NCI-H2171 (cell line): ENCODE results near the gene LMNA.
"Not testable (repeated sequence)": the region's sequence is repeated elsewhere in the genome, so short reads cannot be mapped to it uniquely, and the experiment has no call there.

Experiments used
- DNase-seq: peaks from one replicate; lab custom pipeline; 2025; lab: John Stamatoyannopoulos, UW

The LMNA gene

DNA sequence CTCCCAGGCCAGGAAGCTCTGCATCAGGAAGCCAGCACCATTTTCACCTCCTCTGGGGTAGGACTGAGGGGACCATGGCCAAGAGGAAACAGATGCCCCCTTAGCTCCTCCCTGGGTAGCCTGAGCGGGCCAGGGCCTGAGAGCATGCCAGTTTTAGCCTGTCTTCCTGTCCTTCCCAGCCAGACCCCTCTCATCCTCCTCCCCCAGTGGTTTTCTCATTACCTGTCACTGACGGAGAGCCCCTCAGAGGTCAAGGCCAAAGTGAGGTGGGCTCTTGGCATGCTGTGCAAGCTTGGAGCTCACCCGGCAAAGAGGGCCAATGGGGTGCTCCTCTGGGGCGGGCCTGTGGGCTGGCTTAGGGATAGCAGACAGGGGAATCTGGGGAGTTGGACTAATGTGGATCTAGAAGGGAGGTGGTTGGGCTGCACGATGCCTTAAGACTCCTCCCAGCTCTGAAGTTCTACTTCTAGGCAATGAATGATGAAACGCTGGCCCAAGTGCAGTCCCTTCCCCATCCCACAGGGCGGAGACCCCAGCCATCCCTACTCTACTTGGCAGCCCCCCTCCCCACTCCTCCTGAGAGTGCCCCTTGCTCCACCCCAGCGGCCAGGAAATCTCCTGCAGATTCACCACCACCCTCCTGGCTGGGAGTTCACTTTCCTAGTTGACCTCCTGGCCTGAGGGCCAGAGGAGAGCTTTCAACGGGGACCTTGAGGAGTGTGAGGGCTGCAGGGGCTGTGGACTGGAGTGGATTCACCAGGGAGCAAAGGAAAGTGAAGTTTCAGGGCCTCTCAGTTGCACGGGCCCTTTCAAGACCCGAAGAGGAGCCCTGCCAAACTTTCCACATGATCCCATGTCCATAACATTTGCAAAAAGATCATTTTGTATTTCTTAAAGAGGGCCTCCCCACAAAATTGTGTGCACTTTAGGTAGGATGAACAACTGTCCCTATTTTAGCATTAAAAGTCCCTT, 9.4 kb upstream of the LMNA start:
- DNase-seq = no peak

DNA sequence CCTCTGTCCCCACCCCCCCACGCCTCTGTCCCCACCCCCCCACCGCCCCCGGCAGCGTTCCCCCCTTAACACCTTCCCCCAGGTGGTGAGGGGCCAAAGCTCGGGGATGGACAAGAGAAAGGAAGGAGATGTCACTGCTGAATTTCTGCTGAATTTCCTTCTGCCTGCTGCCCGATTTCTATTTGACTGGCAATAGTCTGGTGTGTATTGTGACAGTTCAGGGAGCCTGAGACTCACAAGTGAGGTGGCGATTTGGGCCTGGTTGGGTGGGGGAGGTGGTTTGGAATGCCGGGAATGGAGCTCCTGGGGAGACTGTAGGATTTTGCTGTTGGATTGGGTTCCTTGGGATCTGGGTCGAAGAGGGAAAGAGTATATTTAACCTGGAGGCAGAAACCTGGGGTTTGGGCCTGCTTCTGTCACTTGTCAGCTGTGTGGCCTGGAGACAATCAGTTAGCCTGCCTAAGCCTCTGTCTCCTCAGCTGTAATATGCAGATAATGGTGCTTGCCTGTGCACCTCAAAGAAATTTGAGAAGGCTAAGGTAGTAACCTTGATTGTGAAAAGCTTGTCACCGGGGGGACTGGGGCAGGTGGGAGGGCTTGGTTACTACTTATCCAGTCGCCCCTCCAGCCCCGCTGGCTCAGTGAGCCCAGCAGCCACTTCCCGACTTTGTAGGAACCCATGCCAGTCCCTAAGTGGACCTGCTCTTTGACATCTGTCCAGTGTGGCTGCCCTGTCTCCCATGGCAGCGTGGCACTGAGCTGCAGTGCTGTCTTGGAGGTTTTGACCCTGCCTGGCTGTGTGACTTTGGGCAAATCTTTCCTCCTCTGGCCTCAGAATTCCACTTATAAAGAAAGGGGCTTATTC, 7.7 kb upstream of the LMNA start:
- no peak for DNase-seq

DNA sequence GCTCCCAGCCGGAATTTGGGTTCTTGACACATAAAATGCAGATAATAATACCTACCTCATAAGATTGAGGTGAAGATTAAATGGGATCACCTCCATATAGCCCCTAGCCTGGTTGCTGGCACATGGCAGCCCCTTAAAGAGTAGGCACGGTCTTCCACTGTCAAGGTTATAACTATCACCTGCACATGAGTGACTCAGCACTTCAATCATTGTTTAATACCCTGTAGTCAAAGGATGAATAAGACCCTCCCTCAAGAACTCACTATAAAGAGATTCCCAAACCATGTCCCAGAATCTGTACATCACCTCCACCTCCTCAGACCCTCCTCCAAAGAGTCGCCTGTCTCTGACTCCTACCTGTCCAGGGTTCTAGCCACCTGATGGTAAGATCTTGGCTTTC, 6.5 kb upstream of the LMNA start:
- no peak for DNase-seq

DNA sequence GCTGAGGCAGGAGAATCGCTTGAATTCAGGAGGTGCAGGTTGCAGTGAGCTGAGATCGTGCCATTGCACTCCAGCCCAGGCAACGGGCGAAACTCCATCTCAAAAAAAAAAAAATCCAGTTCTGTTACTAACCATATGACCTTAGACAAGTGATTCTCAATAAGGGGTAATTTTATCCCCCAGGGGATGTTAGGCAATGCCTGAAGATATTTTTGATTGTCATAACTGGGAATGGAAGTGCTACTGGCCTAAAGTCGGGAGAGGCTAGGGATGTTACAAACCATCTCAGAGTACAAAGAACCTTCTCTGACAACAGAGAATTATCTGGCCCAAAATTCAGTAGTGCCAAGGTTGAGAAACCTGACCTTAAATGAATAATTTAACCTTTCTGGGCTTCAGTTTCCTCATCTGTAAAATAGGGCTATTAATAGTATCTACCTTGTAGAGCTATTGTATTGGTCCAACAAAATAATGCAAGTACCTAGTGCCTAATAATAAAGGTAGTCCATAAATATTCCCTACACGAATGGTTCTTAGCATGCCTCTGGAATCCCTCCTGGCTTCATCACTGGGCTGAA, 5.8 kb upstream of the LMNA start:
- no peak for DNase-seq

- DNase-seq = no peak
These were observed 4.3 kb upstream of the LMNA start for GRCh38 chr1:156110252-156110651.

- DNase-seq = no peak
These were observed 3.1 kb upstream of the LMNA start for GRCh38 chr1:156111355-156111962.

- no peak for DNase-seq
These were observed 2.0 kb upstream of the LMNA start for GRCh38 chr1:156112276-156113137.

- DNase-seq = no peak
These were observed 1.1 kb upstream of the LMNA start for GRCh38 chr1:156113282-156113950.

- DNase-seq = no peak
These were observed 505 bp downstream of the LMNA start for GRCh38 chr1:156114919-156115513.

DNA sequence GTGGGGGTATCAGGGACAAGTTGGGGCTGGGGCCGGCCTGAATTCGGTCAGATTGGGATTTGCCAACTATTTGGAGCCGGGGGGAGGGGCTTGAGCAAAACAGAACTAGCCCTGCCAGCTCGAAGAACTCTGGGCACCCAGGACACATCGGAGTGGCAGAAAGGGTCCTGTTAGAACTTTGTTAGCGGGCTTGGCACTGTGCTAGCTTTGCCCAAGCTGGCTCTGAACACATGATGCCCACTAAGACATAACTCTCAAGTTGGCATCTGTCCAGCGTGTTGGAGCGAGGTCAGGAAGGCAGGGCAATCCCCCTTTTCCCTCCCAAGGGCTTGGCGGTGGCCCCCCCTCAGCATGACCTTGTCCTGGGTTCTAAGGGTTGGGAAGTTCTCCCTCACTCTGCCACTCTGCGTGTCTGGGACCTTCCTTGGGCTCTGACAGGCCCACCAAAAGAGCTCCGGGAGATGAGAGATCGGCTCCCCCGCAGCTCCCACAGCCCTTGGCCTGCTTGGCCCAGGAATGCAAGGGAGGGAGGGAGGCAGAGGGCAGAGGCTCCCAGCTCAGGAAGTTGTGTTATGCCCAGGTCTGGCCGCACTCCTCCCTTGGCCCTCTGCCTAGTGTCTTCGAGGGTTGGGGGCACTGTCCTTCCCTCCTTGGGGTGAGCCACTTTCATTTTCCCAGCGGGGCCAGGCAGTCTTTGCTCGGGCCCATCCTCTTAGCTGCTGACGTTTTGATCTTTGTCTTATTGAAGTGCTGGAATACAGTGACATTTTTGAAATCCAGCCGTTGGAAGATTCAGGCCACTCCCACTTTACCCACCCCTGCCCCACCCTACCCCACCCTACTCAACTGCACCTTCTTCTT, 1.2 kb downstream of the LMNA start:
- no peak for DNase-seq

GRCh38 chr1:156116731-156117130, 2.2 kb downstream of the LMNA start:
- not testable (repeated sequence) for DNase-seq

DNA sequence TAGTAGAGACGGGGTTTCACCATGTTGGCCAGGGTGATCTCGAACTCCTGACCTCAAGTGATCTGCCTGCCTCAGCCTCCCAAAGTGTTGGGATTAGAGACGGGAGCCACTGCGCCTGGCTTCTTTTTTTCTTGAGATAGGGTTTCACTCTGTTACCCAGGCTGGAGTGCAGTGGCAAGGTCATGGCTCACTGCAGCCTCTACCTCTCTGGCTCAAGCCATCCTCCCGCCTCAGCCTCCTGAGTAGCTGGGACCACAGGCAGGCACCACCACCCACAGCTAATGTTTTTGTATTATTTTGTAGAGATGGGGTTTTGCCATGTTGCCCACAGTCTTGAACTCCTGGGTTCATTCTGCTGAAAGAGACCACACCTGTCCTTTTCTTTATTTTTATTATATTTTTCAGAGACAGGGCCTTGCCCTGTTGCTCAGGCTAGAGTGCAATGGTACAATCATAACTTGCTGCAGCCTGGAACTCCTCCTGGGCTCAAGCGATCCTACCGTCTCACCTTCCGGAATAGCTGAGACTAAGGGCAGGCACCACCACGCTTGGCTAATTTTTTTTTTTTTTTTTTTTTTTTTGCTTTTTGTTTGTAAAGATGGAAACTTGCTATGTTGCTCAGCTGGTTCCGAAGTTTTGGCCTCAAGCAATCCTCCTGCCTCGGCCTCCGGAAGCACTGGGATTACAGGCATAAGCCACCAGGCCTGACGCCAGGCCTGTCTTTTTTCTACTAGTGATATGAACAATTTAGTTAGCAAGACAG, 3.1 kb downstream of the LMNA start:
- no peak for DNase-seq

DNA sequence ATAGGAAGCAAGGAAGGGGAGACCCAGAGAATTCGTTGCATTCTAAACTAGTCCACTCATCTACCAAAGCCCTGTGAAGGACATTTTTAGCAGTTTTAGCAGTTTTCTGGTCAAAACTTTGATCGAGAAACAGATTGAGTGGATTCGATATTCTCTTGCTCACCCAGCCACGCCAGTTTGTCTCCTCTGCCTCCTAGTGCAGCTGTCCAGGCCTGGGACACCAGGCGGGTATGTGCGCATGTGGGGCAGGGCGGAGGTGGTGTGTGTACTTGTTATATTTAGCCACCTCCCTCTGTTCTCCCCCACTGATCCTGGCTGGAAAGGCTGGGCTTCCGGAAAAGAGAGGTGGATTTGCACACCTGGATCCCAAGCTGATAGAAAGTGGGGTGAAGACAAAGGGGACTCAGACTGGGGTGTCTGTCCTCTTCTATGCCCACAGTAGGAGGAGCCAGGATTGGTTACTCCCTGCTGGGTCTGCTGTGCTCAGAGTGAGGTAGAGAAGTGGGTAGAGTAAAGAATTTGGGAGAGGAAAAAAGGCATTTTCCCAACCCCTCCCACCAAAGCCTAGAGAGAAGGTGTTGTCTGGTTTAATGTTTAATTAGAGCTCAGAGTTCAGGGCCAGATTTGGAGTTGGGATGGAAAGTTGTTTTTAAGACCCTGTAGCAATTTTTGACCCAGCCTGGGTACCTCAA, 3.8 kb downstream of the LMNA start:
- DNase-seq = no peak

- no peak for DNase-seq
These were observed 5.1 kb downstream of the LMNA start for GRCh38 chr1:156119503-156120209.

- no peak for DNase-seq
These were observed 5.8 kb downstream of the LMNA start for GRCh38 chr1:156120318-156120717.

GRCh38 chr1:156121005-156121404, 6.5 kb downstream of the LMNA start:
- not testable (repeated sequence) for DNase-seq

DNA sequence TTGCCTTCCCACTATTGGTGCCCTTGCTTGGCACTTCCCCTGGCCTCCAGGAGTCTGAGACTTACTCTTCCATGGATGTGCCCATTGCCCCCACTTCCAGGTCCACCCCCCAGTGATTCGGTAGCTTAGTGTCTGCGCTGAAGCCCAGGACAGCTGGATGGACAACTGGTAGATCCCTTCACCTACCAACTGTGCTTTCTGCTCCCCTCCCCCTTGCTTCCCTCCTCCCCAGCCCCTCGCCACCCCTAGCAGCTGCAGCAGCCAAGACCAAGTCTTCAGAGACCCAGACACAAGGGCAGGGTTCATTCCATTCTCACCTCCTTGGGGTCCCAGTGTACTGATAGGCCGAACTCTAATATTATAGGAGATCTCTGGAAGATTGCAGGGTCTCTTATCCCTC, 6.9 kb downstream of the LMNA start:
- no peak for DNase-seq
